H9 (cell line): ENCODE measurements around the gene PPP3CA. TPM values are rescaled to one million over a fixed set of nuclear protein-coding genes. Genes with fewer than 3 reads are reported as not detected.

ENCODE experiments used
- DNase-seq: peaks from one replicate; pipeline ENCODE4 v3.0.0-alpha.2; 2017
- H2AFZ ChIP-seq: one replicate; pipeline ENCODE4 v1.6.1; 2013; ENCODE audit warnings: mild to moderate bottlenecking, low read length, control low read depth, moderate library complexity
- H2AK5ac ChIP-seq: 2 replicates; pipeline ENCODE4 v1.6.1; 2013; ENCODE audit warnings: low read length, control low read depth, mixed read lengths; ENCODE audit not compliant: insufficient read length
- H2BK120ac ChIP-seq: one replicate; pipeline ENCODE4 v1.6.1; 2013; ENCODE audit warnings: low read depth, mild to moderate bottlenecking, low read length, control low read depth, inconsistent platforms; ENCODE audit not compliant: poor library complexity, severe bottlenecking
- H2BK12ac ChIP-seq: 2 replicates; pipeline ENCODE4 v1.6.1; 2013; ENCODE audit warnings: low read length, control low read depth, mixed read lengths, low read depth; ENCODE audit not compliant: insufficient read length
- H2BK15ac ChIP-seq: 2 replicates; pipeline ENCODE4 v1.6.1; 2013; ENCODE audit warnings: low read depth, low read length, control low read depth
- H2BK20ac ChIP-seq: one replicate; pipeline ENCODE4 v1.6.1; 2013; ENCODE audit warnings: low read depth, mild to moderate bottlenecking, low read length, control low read depth, inconsistent platforms; ENCODE audit not compliant: poor library complexity, severe bottlenecking
- H2BK5ac ChIP-seq: 2 replicates; pipeline ENCODE4 v1.6.1; 2013; ENCODE audit warnings: low read length, control low read depth, mixed read lengths; ENCODE audit not compliant: insufficient read length
- H3K14ac ChIP-seq: 2 replicates; pipeline ENCODE4 v1.6.1; 2013; ENCODE audit warnings: low read length, control low read depth; ENCODE audit not compliant: insufficient read depth
- H3K18ac ChIP-seq: 2 replicates; pipeline ENCODE4 v1.6.1; 2013; ENCODE audit warnings: low read depth, mild to moderate bottlenecking, mixed read lengths, low read length, control low read depth; ENCODE audit not compliant: insufficient read length
- H3K23ac ChIP-seq: 2 replicates; pipeline ENCODE4 v1.6.1; 2013; ENCODE audit warnings: low read length, control low read depth, mixed read lengths, low read depth; ENCODE audit not compliant: insufficient read length
- H3K23me2 ChIP-seq: 2 replicates; pipeline ENCODE4 v1.6.1; 2013; ENCODE audit warnings: low read depth, mild to moderate bottlenecking, mixed read lengths, low read length, control low read depth; ENCODE audit not compliant: insufficient read length, poor library complexity, severe bottlenecking
- H3K27ac ChIP-seq: 2 replicates; pipeline ENCODE4 v1.5.1; 2013; ENCODE audit warnings: low read length, control low read depth, mixed read lengths, low read depth; ENCODE audit not compliant: insufficient read length
- H3K27me3 ChIP-seq: 2 replicates; pipeline ENCODE4 v1.6.1; 2013; ENCODE audit warnings: low read length, control low read depth, inconsistent platforms; ENCODE audit not compliant: insufficient read depth
- H3K4ac ChIP-seq: 2 replicates; pipeline ENCODE4 v1.6.1; 2013; ENCODE audit warnings: low read depth, mild to moderate bottlenecking, control low read depth, inconsistent platforms, low read length, moderate library complexity
- H3K4me1 ChIP-seq: 2 replicates; pipeline ENCODE4 v1.6.1; 2013; ENCODE audit warnings: low read length, control low read depth, inconsistent platforms; ENCODE audit not compliant: insufficient read depth
- H3K4me2 ChIP-seq: 2 replicates; pipeline ENCODE4 v1.6.1; 2013; ENCODE audit warnings: low read length, control low read depth, mixed read lengths; ENCODE audit not compliant: insufficient read length, insufficient read depth
- H3K56ac ChIP-seq: 2 replicates; pipeline ENCODE4 v1.6.1; 2013; ENCODE audit warnings: low read depth, mild to moderate bottlenecking, mixed read lengths, low read length, control low read depth; ENCODE audit not compliant: insufficient read length
- H3K79me1 ChIP-seq: 2 replicates; pipeline ENCODE4 v1.6.1; 2013; ENCODE audit warnings: low read depth, mild to moderate bottlenecking, moderate library complexity, low read length, control low read depth, inconsistent platforms; ENCODE audit not compliant: insufficient read depth, poor library complexity, severe bottlenecking
- H3K79me2 ChIP-seq: 2 replicates; pipeline ENCODE4 v1.6.1; 2013; ENCODE audit warnings: low read length, control low read depth, inconsistent platforms; ENCODE audit not compliant: insufficient read depth
- H3K9ac ChIP-seq: 2 replicates; pipeline ENCODE4 v1.6.1; 2013; ENCODE audit warnings: low read length, control low read depth, mixed read lengths; ENCODE audit not compliant: insufficient read length; ENCODE audit errors: extremely low read depth
- H3K9me3 ChIP-seq: one replicate; pipeline ENCODE4 v1.6.1; 2013; ENCODE audit warnings: low read depth, low read length, inconsistent platforms; ENCODE audit not compliant: control insufficient read depth
- H3T11ph ChIP-seq: one replicate; pipeline ENCODE4 v1.6.1; 2013; ENCODE audit warnings: mild to moderate bottlenecking, low read length, control low read depth, inconsistent platforms
- H4K20me1 ChIP-seq: one replicate; pipeline ENCODE4 v1.6.1; 2013; ENCODE audit not compliant: control insufficient read depth, insufficient read length, insufficient read depth
- H4K5ac ChIP-seq: 2 replicates; pipeline ENCODE4 v1.6.1; 2013; ENCODE audit warnings: low read depth, mild to moderate bottlenecking, mixed read lengths, low read length, control low read depth; ENCODE audit not compliant: insufficient read length
- H4K8ac ChIP-seq: replicated peaks from 2 replicates; pipeline ENCODE4 v1.6.1; 2013; ENCODE audit warnings: low read length, control low read depth, mixed read lengths, low read depth; ENCODE audit not compliant: insufficient read length
- H4K91ac ChIP-seq: 2 replicates; pipeline ENCODE4 v1.6.1; 2013; ENCODE audit warnings: low read depth, mild to moderate bottlenecking, moderate library complexity, mixed read lengths, low read length, control low read depth; ENCODE audit not compliant: insufficient read length
- H3K27ac Mint-ChIP-seq, 3 experiments: 2 replicates in 2 of 3; 3 replicates in 1 of 3; pipeline ENCODE4 v1.8.0; 2020 to 2021; ENCODE audit warnings: mixed read lengths in 3 of 3, mild to moderate bottlenecking in 1 of 3, moderate library complexity in 1 of 3
- H3K27me3 Mint-ChIP-seq: 2 replicates; pipeline ENCODE4 v1.8.0; 2021; ENCODE audit warnings: low read depth, mild to moderate bottlenecking, moderate library complexity, mixed read lengths
- H3K36me3 Mint-ChIP-seq, 3 experiments: 2 replicates in 2 of 3; 3 replicates in 1 of 3; pipeline ENCODE4 v1.8.0; 2020 to 2021; ENCODE audit warnings: low read depth in 3 of 3, mixed read lengths in 3 of 3; ENCODE audit not compliant: insufficient read depth in 1 of 3
- H3K4me1 Mint-ChIP-seq, 2 experiments: 2 replicates each; pipeline ENCODE4 v1.8.0; 2020; ENCODE audit warnings: mixed read lengths in 2 of 2
- H3K4me3 Mint-ChIP-seq, 2 experiments: 2 replicates in 1 of 2; 3 replicates in 1 of 2; pipeline ENCODE4 v1.8.0; 2020 to 2021; ENCODE audit warnings: mild to moderate bottlenecking in 2 of 2, mixed read lengths in 2 of 2, moderate library complexity in 1 of 2
- H3K9me3 Mint-ChIP-seq, 2 experiments: 2 replicates in 1 of 2; 3 replicates in 1 of 2; pipeline ENCODE4 v1.8.0; 2020; ENCODE audit warnings: mild to moderate bottlenecking in 2 of 2, mixed read lengths in 2 of 2, moderate library complexity in 1 of 2
- WGBS: extraction: QIAGEN DNeasy Blood & Tissue Kit; methylation state at CpG from one replicate; pipeline ENCODE4 v1.1.7; 2013; ENCODE audit warnings: missing lambda C conversion rate, low lambda C conversion rate, mixed read lengths; ENCODE audit not compliant: insufficient read length; ENCODE audit errors: extremely low coverage; 5-methylcytosine and 5-hydroxymethylcytosine counted together
- total RNA-seq: library from RNA; stranded (reverse); gene quantifications from 2 replicates; pipeline ENCODE4 v1.2.1, GENCODE V29; 2021
- TF ChIP-seq, protein P1 (sequence below): fragments of 200-600 bp; sonication (generic); conservative IDR thresholded peaks from 3 replicates; pipeline ENCODE4 v1.8.0; 2021; ENCODE audit warnings: antibody characterized with exemption, mild to moderate bottlenecking

Gene PPP3CA
- total RNA-seq, 1 experiment from 2014 or later = 16.8 TPM

DNA sequence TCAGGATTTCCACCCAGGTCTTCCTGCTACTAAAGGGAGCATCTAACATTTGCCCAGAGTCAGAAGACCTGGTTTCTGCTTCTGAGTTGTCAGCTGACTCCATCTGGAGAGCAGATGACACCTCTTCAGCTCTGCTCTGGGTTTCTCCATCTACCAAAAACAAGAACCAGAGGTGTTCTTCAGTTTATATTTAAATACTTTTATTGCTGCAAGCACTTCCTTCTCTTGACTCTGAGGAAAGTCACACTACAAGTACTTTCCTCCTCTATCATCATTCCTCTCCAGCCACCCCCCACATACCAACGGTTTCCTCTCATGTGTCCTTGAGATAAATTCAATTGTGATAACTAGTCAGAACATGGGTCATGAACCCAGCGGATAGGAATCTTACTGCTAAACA lies 88.4 kb downstream of the PPP3CA start:
- Histone ChIP-seq H3K79me2 (no peaks in the 10 kb centered on the region; the same call in 1 of the 2 replicates), H3K23ac (no peak overlapping the region), H3T11ph (no peak overlapping the region), H3K14ac (no peak overlapping the region), H3K4me2 (no peak overlapping the region), H3K9ac (no peak overlapping the region), H2BK120ac (no peak overlapping the region), H3K9me3 (no peaks in the 10 kb centered on the region), H2AK5ac (no peak overlapping the region), H3K23me2 (no peaks in the 10 kb centered on the region), H3K4me1 (no peaks in the 10 kb centered on the region; the same call in 1 of the 2 replicates), H4K5ac (no peak overlapping the region), H3K56ac (no peak overlapping the region), H3K27ac (no peak overlapping the region), H3K27me3 (no peaks in the 10 kb centered on the region), H4K8ac (no peak overlapping the region), H2BK20ac (no peak overlapping the region), H4K20me1 (no peaks in the 10 kb centered on the region), H2AFZ (no peak overlapping the region), H3K18ac (no peak overlapping the region), H4K91ac (no peak overlapping the region), H2BK12ac (no peak overlapping the region), H2BK15ac (no peak overlapping the region), H2BK5ac (no peak overlapping the region), H3K4ac (no peak overlapping the region), H3K79me1 (no peaks in the 10 kb centered on the region)
- WGBS = no CpG with 5 or more reads among the region's 2 CpGs
- H3K4me3 Mint-ChIP-seq = no peak overlapping the region
- H3K9me3 Mint-ChIP-seq = no peaks in the 10 kb centered on the region
- H3K27ac Mint-ChIP-seq = peak overlapping the region in 1 of 3 experiments; percentile 31; a peak in 2 of 7 replicates
- H3K4me1 Mint-ChIP-seq = peaks cover 10 to 34% of the 10 kb centered on the region in 2 experiments
- DNase-seq = no peak
- peaks cover 0 to 4% (median 0%) of the 10 kb centered on the region in 3 experiments; a peak in 3 of 7 replicates for H3K36me3 Mint-ChIP-seq
- H3K27me3 Mint-ChIP-seq = no peaks in the 10 kb centered on the region
- TF ChIP-seq, protein P1, sequence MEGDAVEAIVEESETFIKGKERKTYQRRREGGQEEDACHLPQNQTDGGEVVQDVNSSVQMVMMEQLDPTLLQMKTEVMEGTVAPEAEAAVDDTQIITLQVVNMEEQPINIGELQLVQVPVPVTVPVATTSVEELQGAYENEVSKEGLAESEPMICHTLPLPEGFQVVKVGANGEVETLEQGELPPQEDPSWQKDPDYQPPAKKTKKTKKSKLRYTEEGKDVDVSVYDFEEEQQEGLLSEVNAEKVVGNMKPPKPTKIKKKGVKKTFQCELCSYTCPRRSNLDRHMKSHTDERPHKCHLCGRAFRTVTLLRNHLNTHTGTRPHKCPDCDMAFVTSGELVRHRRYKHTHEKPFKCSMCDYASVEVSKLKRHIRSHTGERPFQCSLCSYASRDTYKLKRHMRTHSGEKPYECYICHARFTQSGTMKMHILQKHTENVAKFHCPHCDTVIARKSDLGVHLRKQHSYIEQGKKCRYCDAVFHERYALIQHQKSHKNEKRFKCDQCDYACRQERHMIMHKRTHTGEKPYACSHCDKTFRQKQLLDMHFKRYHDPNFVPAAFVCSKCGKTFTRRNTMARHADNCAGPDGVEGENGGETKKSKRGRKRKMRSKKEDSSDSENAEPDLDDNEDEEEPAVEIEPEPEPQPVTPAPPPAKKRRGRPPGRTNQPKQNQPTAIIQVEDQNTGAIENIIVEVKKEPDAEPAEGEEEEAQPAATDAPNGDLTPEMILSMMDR = no peak
